IMR-90 (cell line): ENCODE results near the gene APC. TPM values are rescaled to one million over a fixed set of nuclear protein-coding genes. Genes with fewer than 3 reads are reported as not detected.

ENCODE experiments used
- ATAC-seq: fragments of 200-7000 bp; cut with Tn5 transposase; 2 replicates; pipeline ENCODE4 v1.9.1; 2020; ENCODE audit warnings: low read depth, mild to moderate bottlenecking, moderate library complexity
- BruUV-seq: library from RNA; stranded (reverse); fragments of 400-500 nt; replicated peaks from 2 replicates; lab custom pipeline; 2021; lab: Mats Ljungman, UMichigan
- CTCF ChIA-PET: fragments of 300-600 bp; formaldehyde crosslinking; extraction: SDS; loops from one replicate; lab custom pipeline; 2021; ENCODE audit warnings: antibody characterized with exemption; lab: Yijun Ruan, JAX
- POLR2A ChIA-PET: fragments of 300-600 bp; sonication (Branson Sonifier 250); formaldehyde crosslinking; loops from one replicate; lab custom pipeline; 2022; ENCODE audit warnings: antibody characterized with exemption; ENCODE audit not compliant: unreplicated experiment; lab: Charles Lee
- DNase-seq: peaks from one replicate; pipeline ENCODE4 v3.0.0; 2013
- H2AFZ ChIP-seq: replicated peaks from 2 replicates; pipeline ENCODE3; 2013; ENCODE audit warnings: low read length, mild to moderate bottlenecking; ENCODE audit not compliant: poor library complexity
- H2AK5ac ChIP-seq: 2 replicates; pipeline ENCODE4 v1.6.1; 2013; ENCODE audit warnings: low read depth, low read length, inconsistent platforms
- H2AK9ac ChIP-seq: replicated peaks from 2 replicates; pipeline ENCODE3; 2013; ENCODE audit warnings: mild to moderate bottlenecking, low read depth, low read length, moderate library complexity; ENCODE audit not compliant: poor library complexity
- H2BK120ac ChIP-seq: 2 replicates; pipeline ENCODE4 v1.6.1; 2013; ENCODE audit warnings: low read depth, low read length, inconsistent platforms
- H2BK15ac ChIP-seq: 3 replicates; pipeline ENCODE4 v1.6.1; 2013; ENCODE audit warnings: low read depth, low read length, inconsistent platforms
- H2BK20ac ChIP-seq: 2 replicates; pipeline ENCODE4 v1.6.1; 2013; ENCODE audit warnings: low read depth, mild to moderate bottlenecking, inconsistent platforms, low read length, moderate library complexity
- H2BK5ac ChIP-seq: 2 replicates; pipeline ENCODE4 v1.6.1; 2013; ENCODE audit warnings: mild to moderate bottlenecking, low read depth, low read length, inconsistent platforms; ENCODE audit not compliant: poor library complexity, severe bottlenecking
- H3K14ac ChIP-seq: replicated peaks from 2 replicates; pipeline ENCODE4 v1.6.1; 2013; ENCODE audit warnings: low read depth, low read length, inconsistent platforms
- H3K18ac ChIP-seq: 2 replicates; pipeline ENCODE4 v1.6.1; 2013; ENCODE audit warnings: low read depth, low read length, control low read depth
- H3K23ac ChIP-seq: 2 replicates; pipeline ENCODE4 v1.6.1; 2013; ENCODE audit warnings: low read depth, low read length, inconsistent platforms
- H3K27ac ChIP-seq: 2 replicates; pipeline ENCODE4 v1.5.1; 2013; ENCODE audit warnings: mild to moderate bottlenecking, control low read depth, low read length; ENCODE audit not compliant: insufficient read depth
- H3K27me3 ChIP-seq: 2 replicates; pipeline ENCODE4 v1.6.1; 2013; ENCODE audit warnings: low read length; ENCODE audit not compliant: control insufficient read depth, insufficient read depth
- H3K36me3 ChIP-seq: 2 replicates; pipeline ENCODE4 v1.6.1; 2013; ENCODE audit warnings: low read length, mixed read lengths; ENCODE audit not compliant: control insufficient read depth, insufficient read depth
- H3K4ac ChIP-seq: 2 replicates; pipeline ENCODE4 v1.6.1; 2013; ENCODE audit warnings: low read depth, low read length, inconsistent platforms
- H3K4me1 ChIP-seq: 2 replicates; pipeline ENCODE4 v1.6.1; 2013; ENCODE audit warnings: low read length, mixed read lengths; ENCODE audit not compliant: control insufficient read depth, insufficient read depth
- H3K4me2 ChIP-seq: 2 replicates; pipeline ENCODE4 v1.6.1; 2013; ENCODE audit warnings: low read depth, mild to moderate bottlenecking, control low read depth, low read length, moderate library complexity
- H3K4me3 ChIP-seq: 2 replicates; pipeline ENCODE4 v1.5.1; 2013; ENCODE audit warnings: low read depth, mild to moderate bottlenecking, control low read depth, low read length, moderate library complexity; ENCODE audit not compliant: insufficient read depth
- H3K56ac ChIP-seq: 2 replicates; pipeline ENCODE4 v1.6.1; 2013; ENCODE audit warnings: low read length, inconsistent platforms; ENCODE audit not compliant: insufficient read depth; ENCODE audit errors: extremely low read depth
- H3K79me1 ChIP-seq, 2 experiments: 2 replicates each; pipeline ENCODE4 v1.6.1; 2013; ENCODE audit warnings: low read length in 2 of 2, inconsistent platforms in 1 of 2, low read depth in 1 of 2
- H3K9ac ChIP-seq: 2 replicates; pipeline ENCODE4 v1.6.1; 2013; ENCODE audit warnings: low read depth, low read length, control low read depth
- H3K9me1 ChIP-seq: 2 replicates; pipeline ENCODE4 v1.6.1; 2013; ENCODE audit warnings: low read length, inconsistent platforms; ENCODE audit not compliant: insufficient read depth
- H3K9me3 ChIP-seq: 2 replicates; pipeline ENCODE4 v1.6.1; 2013; ENCODE audit warnings: low read length; ENCODE audit not compliant: control insufficient read depth, insufficient read depth
- H4K20me1 ChIP-seq: 2 replicates; pipeline ENCODE4 v1.6.1; 2013; ENCODE audit warnings: low read length, inconsistent platforms; ENCODE audit not compliant: insufficient read depth
- H4K5ac ChIP-seq: 2 replicates; pipeline ENCODE4 v1.6.1; 2013; ENCODE audit warnings: mild to moderate bottlenecking, low read depth, low read length, control low read depth
- H4K8ac ChIP-seq, 2 experiments: 2 replicates each; pipeline ENCODE4 v1.6.1; 2013; ENCODE audit warnings: low read depth in 2 of 2, low read length in 2 of 2, control low read depth in 1 of 2, inconsistent platforms in 1 of 2
- H4K91ac ChIP-seq: 2 replicates; pipeline ENCODE4 v1.6.1; 2013; ENCODE audit warnings: low read depth, low read length, inconsistent platforms; ENCODE audit not compliant: insufficient read depth
- BHLHE40 ChIP-seq: fragments of 150-350 bp; IDR thresholded peaks from 2 replicates; pipeline ENCODE4 v1.6.1; 2016; ENCODE audit warnings: mild to moderate bottlenecking, low read depth, low read length
- MAFK ChIP-seq: IDR thresholded peaks from 2 replicates; pipeline ENCODE4 v1.6.1; 2012; ENCODE audit warnings: low read depth, low read length, improper control_type of control experiment
- MXI1 ChIP-seq: IDR thresholded peaks from 2 replicates; pipeline ENCODE4 v1.6.1; 2012; ENCODE audit warnings: low read depth, mild to moderate bottlenecking, low read length, moderate library complexity, borderline replicate concordance
- POLR2A ChIP-seq: IDR thresholded peaks from 2 replicates; pipeline ENCODE4 v1.6.1; 2012; ENCODE audit warnings: mild to moderate bottlenecking, low read depth, low read length
- RAD21 ChIP-seq: IDR thresholded peaks from 2 replicates; pipeline ENCODE4 v1.6.1; 2012; ENCODE audit warnings: low read length, improper control_type of control experiment
- SMC3 ChIP-seq: fragments of 150-350 bp; IDR thresholded peaks from 2 replicates; pipeline ENCODE4 v1.6.1; 2016; ENCODE audit warnings: low read depth, mild to moderate bottlenecking, antibody characterized with exemption, low read length, moderate library complexity
- WGBS, 2 experiments: methylation state at CpG; one replicate each; pipeline versions ENCODE4 v1.1.5 to v1.1.7; 2013; ENCODE audit warnings: missing lambda C conversion rate in 2 of 2; ENCODE audit not compliant: insufficient read length in 1 of 2; ENCODE audit errors: extremely low coverage in 2 of 2; 5-methylcytosine and 5-hydroxymethylcytosine counted together
- dilution Hi-C: fragments of 300-500 bp; cut with HindIII; formaldehyde crosslinking; loops from one replicate; pipeline ENCODE4 v1.14.3; 2018; ENCODE audit warnings: low sequenced_read_pairs; ENCODE audit not compliant: unreplicated experiment
- in situ Hi-C: fragments of 300-500 bp; cut with MboI; formaldehyde crosslinking; loops from 3 replicates; pipeline ENCODE4 v1.14.3; 2019; ENCODE audit warnings: low sequenced_read_pairs, inconsistent platforms, mixed read lengths
- intact Hi-C: fragments of 100-400 bp; cut with micrococcal nuclease; formaldehyde crosslinking; loops from 2 replicates; pipeline ENCODE4 v1.10.0; 2022
- polyA plus RNA-seq, 3 experiments: library from polyadenylated mRNA; depleted of rRNA; stranded (reverse); fragments of >200 nt; gene quantifications; 2 replicates each; pipeline ENCODE4 v1.2.3, GENCODE V29; 2012; ENCODE audit warnings: low replicate concordance in 1 of 3
- total RNA-seq: library from RNA; depleted of rRNA; stranded (reverse); fragments of >200 nt; gene quantifications from 2 replicates; pipeline ENCODE4 v1.2.3, GENCODE V29; 2012
- TF ChIP-seq, protein P1 (sequence below): fragments of 150-350 bp; IDR thresholded peaks from 2 replicates; pipeline ENCODE4 v1.6.1; 2016; ENCODE audit warnings: low read depth, mild to moderate bottlenecking, low read length, moderate library complexity, borderline replicate concordance
- TF ChIP-seq, protein P2 (sequence below): fragments of 150-350 bp; IDR thresholded peaks from 2 replicates; pipeline ENCODE4 v1.6.1; 2017; ENCODE audit warnings: mild to moderate bottlenecking, antibody characterized with exemption, low read length, low read depth

Gene APC
- total and polyA plus RNA-seq, 2 of the 4 experiments (the other 2 are of a cell fraction), result 7.3 to 58.4 TPM

DNA sequence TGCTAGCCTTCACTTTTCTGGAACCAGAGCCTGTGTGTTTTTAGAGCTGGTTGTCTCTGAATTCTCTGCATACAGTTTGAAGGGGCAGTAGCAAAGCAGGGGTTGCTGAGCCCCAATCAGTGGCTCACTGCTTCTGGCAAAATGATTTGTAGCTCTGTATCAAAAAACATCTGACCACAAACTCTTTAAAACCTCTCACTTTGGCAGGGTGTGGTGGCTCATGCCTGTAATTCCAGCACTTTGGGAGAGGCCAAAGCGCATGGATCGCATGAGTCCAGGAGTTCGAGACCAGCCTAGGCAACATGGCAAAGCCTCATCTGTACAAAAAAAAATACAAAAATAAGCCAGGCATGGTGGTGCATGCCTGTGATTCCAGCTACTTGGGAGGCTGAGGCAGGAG, 28.3 kb upstream of the APC start:
- H3K4me2 ChIP-seq, result peak overlapping the region; percentile 83
- no peak overlapping the region for H2AK5ac ChIP-seq
- no peak overlapping the region for H4K5ac ChIP-seq
- no peak overlapping the region for H3K4me3 ChIP-seq
- CTCF ChIA-PET, result no interaction called here
- dilution Hi-C loops, result no loop called here
- H2BK5ac ChIP-seq, result no peak overlapping the region
- DNase-seq (no peak), ATAC-seq (no peak)
- H3K56ac ChIP-seq, result no peak overlapping the region
- no peak overlapping the region for H3K18ac ChIP-seq
- intact Hi-C loops, result loop anchor here (5.0 to 10.0 kb wide), 2 partner anchors 33 to 145 kb away; no protein-coding TSS in a partner anchor
- H3K79me1 ChIP-seq, result peaks cover 36 to 38% of the 10 kb centered on the region in 2 experiments
- no peak overlapping the region for H4K91ac ChIP-seq
- no peak overlapping the region for H2BK15ac ChIP-seq
- peaks cover 4% of the 10 kb centered on the region; the same call in 1 of the 2 replicates for H3K4me1 ChIP-seq
- no peak overlapping the region for H4K8ac ChIP-seq
- no peak overlapping the region for H3K9ac ChIP-seq
- H3K9me3 ChIP-seq, result no peaks in the 10 kb centered on the region
- H3K27ac ChIP-seq, result no peak overlapping the region
- no peak overlapping the region for H2AK9ac ChIP-seq
- no peak overlapping the region for H2BK20ac ChIP-seq
- no peaks in the 10 kb centered on the region; the same call in 1 of the 2 replicates for H3K9me1 ChIP-seq
- TF ChIP-seq SMC3 (no peak), POLR2A (no peak), MXI1 (no peak), MAFK (no peak), RAD21 (no peak), BHLHE40 (no peak)
- TF ChIP-seq, protein P1, sequence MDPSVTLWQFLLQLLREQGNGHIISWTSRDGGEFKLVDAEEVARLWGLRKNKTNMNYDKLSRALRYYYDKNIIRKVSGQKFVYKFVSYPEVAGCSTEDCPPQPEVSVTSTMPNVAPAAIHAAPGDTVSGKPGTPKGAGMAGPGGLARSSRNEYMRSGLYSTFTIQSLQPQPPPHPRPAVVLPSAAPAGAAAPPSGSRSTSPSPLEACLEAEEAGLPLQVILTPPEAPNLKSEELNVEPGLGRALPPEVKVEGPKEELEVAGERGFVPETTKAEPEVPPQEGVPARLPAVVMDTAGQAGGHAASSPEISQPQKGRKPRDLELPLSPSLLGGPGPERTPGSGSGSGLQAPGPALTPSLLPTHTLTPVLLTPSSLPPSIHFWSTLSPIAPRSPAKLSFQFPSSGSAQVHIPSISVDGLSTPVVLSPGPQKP, result no peak
- TF ChIP-seq, protein P2, sequence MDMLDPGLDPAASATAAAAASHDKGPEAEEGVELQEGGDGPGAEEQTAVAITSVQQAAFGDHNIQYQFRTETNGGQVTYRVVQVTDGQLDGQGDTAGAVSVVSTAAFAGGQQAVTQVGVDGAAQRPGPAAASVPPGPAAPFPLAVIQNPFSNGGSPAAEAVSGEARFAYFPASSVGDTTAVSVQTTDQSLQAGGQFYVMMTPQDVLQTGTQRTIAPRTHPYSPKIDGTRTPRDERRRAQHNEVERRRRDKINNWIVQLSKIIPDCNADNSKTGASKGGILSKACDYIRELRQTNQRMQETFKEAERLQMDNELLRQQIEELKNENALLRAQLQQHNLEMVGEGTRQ, result no peak
- POLR2A ChIA-PET, result no interaction called here
- no peaks in the 10 kb centered on the region; the same call in 1 of the 2 replicates for H4K20me1 ChIP-seq
- H3K4ac ChIP-seq, result no peak overlapping the region
- no peak overlapping the region for H2BK120ac ChIP-seq
- in situ Hi-C loops, result no loop called here
- H2AFZ ChIP-seq, result no peak overlapping the region
- BruUV-seq, result no TSS peak
- no peak overlapping the region for H3K23ac ChIP-seq
- no peaks in the 10 kb centered on the region for H3K36me3 ChIP-seq
- no CpG with 5 or more reads among the region's 3 CpGs for WGBS, 2 experiments
- no peaks in the 10 kb centered on the region for H3K27me3 ChIP-seq
- no peak overlapping the region for H3K14ac ChIP-seq
